Activated T-cell treated with anti-CD3 and anti-CD28 coated beads for 24 hours (primary cell): Measurements from ENCODE around the gene SMAD6.

ENCODE experiments used
- DNase-seq: peaks from one replicate; pipeline ENCODE4 v3.0.0-alpha.2; 2020; ENCODE audit warnings: low read depth

The SMAD6 gene

DNA sequence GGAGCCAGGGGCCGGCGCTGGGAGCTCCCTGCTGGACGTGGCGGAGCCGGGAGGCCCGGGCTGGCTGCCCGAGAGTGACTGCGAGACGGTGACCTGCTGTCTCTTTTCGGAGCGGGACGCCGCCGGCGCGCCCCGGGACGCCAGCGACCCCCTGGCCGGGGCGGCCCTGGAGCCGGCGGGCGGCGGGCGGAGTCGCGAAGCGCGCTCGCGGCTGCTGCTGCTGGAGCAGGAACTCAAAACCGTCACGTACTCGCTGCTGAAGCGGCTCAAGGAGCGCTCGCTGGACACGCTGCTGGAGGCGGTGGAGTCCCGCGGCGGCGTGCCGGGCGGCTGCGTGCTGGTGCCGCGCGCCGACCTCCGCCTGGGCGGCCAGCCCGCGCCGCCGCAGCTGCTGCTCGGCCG lies 1.5 kb downstream of the SMAD6 start:
- no peak for DNase-seq

DNA sequence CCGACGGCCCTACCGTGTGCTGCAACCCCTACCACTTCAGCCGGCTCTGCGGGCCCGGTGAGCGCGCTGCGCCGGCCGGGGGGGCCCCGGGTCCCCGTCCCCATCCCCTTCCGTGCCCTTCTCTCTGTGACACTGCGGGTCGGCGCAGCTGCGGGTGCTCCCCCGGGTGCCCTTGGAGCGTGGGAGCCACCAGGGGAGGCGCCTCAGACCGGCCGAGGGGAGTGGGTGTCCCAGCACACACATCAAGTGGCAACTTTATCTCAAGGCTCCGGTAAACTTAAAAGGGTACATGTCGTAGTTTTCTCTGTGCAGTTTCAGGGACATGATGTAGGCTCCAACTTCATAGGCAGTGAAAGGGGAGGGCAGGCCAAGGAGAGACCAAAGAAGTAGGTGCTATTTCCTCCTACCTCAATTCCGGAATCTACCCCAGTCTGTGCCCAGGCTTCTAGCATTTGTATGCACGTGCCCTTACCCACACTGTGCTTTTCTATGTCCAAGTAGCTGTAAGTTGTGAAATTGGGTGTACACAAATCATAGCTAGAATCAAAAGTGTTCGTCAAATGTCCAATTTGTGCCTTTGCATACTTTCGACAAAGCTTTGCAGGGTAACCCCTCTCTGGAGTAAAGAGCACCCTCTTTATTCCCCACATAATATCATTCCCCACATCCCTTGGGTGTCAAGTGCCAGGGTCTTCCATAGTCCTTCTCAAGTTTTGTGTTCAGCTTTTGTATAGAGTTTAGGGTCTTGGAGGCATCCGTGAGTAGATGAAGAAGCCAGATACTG lies 2.2 kb downstream of the SMAD6 start:
- no peak for DNase-seq

DNA sequence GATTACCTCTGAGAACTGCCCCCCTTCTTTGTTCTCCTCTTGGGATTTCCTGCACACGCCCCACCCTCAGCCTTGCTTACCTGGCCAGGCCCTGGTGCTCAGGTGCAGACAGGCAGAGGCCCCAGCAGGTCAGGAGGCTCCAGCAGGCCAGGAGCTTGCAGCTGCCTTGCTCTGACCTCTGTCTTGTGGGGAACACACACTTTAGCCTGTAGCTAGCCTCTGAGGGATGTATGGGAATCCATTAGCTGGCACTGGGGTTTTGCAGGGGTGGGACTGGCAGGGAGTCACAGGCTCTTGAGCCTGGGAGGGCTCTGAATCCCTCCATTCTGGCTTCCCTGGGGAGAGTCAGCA lies 2.7 kb downstream of the SMAD6 start:
- DNase-seq, result no peak

DNA sequence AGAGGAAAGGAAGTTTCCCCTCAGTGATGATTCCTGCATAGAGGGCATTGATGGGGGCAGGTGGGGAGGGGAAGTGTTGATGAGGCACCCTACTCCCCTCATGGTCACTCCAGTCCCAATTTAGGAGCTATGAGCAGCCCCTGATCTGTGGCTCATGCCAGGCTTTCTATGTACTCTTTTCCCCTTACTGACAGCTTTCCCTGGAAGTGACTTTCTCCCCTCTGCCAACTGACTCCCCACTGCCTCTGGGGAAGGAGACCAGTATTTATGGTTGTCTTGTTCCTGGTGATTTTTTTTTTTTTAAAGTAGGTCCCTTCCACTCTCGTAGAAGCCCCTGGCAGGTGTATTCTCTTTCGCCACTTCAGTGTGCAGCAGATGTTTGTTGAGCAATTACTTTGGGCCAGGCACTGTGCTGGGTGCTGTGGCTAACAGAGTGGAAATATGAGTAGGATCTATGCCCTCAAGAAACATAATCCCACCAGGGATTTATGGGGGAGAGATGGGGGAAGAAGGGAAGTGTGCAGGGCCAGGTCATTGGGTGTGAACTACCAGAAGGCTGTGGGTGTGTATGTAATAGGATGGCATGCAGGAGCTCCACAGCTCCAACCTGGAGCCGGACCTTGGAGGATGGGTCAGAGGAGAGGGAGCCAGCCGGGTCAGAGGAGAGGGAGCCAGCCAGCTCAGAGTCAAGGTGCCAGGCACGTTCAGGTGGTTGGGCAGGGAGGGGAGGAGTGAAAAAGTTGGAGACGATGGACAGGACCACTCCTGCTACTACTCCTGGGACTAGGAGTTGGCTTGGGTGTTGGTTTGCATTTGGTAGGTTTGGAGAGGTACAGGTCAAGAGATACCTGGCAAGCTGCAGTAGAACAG lies 3.5 kb downstream of the SMAD6 start:
- no peak for DNase-seq

DNA sequence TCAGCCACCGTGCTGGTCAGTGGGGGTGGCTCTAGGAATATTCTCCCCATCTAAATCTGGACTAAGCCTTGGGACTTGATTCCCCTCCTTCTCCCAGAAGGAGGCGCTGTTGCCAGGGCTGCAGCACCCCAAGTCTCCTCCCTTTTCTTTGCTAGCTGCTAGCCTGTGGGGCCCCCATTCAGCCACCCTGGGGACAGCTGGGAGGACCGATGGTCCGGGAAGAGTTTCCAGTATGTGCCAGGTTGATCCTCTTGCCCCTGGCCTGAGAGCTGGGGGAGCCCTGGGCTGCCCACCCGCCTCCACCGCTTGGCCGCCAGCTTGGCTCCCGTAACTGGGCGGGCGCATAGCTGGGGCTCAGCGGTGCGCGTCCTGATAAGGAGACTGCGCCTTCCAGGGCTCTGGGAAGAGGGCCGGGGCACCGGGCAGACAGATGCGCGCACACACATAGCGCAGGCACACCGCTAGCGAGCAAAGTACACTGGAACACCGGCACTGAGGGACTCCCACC lies 4.2 kb downstream of the SMAD6 start:
- no peak for DNase-seq

DNA sequence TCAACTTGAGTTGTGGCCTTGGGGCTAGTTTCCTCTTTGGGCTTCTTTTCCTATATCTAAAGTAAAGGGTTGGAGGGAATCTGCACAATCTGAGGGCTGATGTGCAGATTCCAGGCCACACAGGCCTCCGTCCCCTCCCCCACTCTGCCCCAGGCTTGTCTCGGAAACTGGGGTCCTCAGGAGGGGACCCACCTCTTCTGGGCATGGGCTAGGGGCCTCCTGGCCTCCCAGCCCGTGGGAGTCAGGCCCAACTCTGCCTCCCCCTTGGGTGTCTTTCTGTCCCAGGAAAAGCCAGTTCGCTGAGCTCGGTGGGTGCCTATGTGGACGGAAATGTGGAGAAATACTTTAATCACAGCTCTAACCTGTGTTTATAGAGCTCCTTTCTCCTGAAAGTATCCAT lies 4.8 kb downstream of the SMAD6 start:
- no peak for DNase-seq

DNA sequence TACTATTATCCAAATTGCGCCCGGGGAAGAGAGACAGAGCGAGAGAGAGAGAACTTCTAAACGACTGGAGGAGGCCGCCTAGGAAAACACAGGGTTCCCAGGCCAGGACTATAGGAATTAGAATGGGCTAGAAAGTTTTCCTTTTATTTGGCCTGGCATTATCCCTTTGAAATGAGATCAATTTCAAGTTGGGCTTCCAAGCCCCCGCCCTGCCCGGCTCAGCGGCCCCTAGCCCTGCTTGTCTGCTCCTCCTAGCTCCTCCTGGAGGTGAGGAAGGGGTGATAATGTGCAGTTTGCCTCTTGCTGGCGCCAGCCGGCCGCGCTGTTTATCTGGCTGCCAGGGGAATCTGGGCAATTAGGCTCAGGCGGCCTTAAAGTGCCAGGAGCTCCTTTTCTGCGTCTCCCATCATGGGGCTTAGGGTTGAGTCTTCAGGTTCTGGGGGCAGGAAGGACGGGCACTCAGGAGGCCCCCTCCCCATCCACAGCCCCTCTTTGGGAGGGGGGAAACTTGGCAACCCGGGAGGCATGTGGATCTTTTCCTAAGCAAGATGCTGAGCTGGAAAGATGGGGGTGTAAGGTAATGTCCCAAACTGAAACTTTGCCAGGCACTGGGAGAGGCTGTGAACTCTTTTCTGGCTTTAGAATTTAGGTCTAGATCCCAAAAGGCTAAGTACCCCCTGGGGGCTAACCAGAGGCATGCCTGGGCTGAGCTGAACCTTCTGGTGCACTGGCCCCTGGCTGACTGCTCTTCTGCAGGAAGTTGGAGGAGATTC lies 5.5 kb downstream of the SMAD6 start:
- no peak for DNase-seq

DNA sequence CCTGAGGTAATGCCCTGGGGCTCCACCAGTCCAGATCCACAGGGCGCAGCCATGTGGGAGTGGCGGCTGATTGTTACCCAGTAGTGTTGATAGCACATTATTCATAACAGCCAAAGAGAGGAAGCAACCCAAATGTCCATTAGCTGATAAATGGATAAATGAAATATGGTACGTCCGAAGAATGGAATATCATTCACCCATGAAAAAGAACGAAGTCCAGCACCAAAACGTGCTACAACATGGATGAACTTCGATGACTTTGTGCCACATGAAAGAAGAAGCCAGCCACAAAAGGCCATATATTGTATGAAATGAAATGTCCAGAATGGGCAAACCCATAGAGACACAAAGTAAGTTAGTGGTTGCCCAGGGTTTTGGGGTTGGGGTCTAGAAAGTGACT lies 6.4 kb downstream of the SMAD6 start:
- DNase-seq, result no peak

DNA sequence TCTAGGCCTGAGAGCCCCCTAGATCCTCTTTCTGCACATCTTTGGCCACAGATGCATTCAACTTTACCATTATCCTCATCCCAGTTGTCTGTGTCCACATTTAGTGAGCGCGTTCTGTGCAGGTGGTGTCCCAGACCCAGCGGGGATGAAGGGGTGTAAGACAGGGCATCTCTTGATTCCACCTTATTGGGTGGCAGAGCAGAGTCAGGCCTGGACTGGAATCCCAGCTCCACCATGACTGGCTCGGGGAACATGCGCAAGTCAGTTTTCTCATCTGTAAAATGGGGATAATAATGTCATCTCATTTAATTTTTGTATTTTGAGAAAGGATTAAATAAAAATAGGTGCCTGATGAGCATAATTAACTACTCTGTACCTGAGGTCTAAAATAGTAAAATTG lies 7.8 kb downstream of the SMAD6 start:
- no peak for DNase-seq

DNA sequence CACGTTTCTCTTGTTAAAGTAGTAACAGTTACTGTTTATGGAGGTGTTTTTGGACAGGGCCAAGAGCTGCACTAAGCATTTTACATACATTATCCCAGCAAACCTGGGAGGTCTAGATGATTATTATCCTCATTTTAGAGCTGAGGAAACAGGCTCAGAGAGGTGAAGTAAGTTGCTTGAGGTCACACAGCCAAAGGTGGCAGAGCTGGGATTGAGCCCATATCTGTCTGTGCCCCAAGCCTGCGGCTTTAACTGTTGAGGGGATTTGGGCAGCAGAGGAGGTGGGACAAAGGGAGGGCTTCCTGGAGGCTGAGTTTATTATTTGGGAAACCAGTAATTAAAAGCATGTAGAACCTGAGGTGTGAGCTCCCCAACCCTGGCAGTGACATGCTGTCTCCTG lies 9.2 kb downstream of the SMAD6 start:
- DNase-seq, result no peak

DNA sequence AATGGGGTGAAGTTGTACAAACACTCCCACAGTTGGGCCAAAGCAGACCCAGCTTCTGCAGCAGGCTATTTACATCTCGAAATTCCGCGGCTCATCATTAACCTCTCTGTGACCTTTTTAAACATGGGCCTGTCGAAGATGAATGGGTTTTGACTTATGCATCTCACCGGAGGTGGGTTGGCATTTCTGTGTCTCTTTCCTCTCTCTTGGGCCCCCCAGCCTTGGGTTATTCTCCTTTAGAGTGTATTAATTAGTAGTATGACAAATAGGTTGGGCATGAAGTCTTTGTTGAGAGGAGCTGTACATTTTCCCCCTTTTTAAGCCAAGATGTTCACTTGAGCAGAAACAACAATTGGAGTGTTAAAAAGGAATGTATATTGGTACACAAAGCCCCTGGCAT lies 9.8 kb downstream of the SMAD6 start:
- no peak for DNase-seq

DNA sequence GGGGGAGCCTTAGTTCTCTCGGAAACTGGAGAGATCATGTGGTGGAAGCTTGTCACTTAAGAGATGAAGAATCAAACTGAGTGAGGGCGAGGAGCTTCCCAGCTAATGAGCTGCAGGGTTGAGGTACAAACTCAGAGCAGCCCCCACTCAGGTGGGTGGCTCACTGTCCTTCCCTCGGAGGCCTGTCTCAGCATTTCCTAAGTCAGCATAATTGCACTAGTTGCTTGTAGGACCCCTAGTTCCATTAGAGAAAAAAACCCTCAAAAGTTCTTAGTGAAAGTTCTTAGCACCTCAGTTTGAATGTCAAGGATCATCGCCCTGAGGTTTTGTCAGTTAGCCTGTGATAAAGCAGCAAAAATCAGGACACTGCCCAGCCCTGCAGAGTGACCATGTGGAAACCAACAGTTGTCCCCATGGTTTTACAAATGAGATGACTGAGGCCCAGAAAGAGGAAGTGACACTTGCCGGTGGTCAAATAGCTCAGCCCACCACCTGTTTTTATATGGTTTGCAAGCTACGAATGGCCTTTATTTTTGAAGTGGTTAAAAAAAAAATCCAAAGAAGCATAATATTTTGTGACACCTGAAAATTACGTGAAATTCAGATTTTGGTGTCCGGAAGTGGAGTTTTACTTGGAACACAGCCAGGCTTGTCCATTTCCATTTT lies 11.9 kb downstream of the SMAD6 start:
- DNase-seq, result no peak

DNA sequence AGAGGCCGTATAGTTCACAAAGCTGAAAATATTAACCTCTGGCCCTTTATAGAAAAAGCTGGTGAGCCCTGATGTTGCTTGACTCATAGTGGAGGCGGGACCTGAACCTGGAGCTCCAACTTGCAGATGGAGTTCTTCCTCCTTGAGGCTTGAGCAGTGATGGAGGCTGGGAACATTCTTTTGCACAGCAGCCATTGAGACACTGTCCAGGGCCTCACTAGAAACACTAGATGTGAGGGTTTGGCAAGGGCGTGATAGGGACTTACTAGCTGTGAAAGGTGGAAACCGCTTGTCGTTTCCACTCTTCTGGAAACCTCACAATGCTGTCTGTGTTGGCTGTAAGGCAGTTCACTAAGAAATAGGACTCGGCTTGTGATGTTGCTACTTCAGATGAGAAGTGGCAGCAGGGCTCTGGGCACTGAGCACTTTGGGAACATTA lies 12.5 kb downstream of the SMAD6 start:
- DNase-seq, result no peak

DNA sequence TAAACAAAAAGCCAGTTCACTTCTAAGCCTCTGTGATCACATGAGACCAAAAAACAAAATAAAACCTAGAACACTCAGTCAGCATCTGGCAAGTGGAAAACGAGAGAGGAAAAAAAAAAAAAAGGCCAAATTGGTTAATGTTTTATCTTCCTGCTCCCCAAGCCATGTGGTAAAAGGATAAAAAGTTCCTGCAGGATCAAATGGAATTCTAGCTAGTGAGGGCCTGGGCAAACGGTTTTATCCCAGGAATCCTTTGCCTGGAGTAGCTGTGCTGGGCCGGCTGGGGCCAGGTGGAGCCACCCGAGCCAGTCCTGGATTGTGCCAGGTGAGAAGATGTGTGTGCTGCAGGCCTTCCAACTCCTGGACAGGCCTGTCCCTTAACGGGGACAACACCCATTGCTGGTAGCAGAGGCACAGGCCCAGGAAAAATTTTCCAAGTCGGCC lies 13.2 kb downstream of the SMAD6 start:
- DNase-seq, result no peak

DNA sequence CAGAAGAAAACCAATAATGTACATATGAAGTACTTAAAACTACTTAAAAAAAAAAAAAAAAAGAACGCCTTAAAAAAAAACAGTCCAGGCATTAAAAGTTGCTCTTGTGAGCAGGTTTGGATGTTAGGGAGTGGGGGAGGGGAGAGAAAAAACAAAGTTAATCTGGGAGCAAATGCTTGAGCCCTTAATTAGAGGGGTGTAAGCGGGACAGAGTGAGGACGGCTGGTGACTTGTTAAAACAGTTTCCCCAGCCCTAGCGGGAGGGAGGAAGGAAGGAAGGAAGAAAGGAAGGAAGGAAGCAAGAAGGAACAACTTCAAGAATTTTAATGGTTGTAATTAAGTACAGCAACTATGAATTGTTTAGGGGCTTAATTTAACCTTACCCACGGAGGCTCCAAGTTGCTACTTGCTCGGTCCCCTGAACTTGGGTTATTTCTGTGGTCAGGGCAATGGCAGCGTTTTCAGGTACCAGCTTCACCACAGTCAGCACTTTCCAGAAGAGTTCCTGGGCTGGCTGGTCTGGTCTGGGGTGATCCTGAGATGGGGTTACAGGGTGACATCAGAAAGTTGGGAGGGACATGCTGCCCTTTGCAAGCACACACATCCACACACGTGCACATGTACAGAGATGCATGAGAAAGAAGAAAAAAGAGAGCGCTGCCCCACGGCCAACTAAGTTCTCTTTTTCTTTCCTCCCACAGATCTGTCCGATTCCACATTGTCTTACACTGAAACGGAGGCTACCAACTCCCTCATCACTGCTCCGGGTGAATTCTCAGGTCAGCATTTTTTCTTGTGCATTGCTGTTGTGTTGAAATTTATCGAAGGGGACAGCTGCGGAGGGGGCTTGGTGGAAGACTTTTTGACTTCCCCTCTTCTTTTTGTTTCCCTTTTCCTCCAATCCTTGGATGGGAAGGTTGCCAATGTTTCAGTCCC lies 14.0 kb downstream of the SMAD6 start:
- no peak for DNase-seq

DNA sequence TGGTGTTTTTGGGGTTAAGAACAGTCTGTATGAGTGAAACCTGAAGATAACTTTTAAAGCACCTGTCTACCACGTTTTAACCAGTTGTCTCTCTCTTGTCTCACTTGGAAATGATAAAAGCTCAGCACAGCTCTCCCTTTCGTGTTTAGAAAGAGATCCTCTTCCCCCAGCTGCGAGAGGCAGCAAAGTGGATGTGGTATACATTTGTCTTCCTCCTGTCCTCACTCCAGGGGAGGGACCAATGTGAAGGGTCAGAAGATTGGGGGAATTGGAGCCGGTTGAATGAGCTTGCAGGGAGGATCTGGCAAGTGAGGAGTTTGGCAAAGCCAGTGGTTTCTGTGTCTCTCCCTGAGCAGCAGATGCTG lies 14.6 kb downstream of the SMAD6 start:
- DNase-seq, result no peak

DNA sequence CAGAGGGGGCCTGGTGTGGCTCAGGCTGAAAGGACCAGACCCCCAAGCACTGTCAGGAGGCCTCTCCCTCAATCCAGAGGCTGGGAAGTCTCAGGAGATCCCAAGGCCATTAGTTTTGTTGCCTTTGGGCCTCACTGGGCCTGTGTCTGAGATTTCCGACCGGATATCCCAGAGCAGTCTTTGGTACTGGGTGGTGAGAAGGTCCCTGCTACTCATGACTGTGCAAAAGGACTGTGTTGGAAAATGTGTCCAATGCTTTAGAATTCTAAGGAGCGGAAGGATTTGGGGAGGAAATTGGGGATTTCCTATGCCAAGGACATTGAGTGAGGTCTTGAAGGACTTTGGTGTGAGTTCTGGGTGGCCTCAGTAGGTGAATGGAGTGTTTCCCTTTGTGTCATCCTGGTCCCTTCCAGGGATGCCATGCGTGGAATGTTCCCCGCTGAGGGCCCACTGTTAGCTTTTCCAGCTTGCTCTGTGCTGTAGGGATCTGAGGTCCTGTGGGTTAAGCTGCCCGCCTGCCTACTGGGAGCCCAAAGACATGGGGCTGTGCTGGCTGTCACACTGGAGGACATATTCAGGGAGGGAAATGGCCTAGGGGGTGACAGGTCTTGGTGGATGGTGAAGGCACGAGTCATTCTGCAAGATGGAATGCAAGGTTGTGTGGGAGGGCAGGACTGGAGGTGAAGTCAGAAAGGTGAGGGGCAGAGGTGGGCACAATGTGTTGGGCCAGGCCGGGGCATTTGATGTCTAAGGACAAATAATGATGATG lies 16.4 kb downstream of the SMAD6 start:
- no peak for DNase-seq

DNA sequence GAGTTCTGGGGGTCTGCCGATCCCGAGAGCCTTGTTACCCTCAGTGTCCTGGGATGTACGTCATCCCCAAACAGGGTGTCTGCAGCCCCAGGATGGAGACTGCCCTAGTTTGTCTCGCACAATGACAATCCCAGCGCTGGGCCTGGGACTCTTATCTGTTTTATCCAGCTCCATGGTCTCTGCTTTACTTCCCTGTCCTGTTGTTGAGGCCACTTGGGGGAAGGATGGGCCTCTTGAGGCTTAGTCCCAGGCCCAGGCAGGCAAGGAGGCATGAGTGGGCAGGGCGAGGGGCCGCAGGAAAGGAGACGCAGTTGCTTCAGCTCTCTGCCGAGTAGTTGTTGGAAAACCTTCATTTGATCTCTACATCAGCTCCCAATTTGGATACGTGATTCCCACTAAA lies 17.4 kb downstream of the SMAD6 start:
- no peak for DNase-seq

DNA sequence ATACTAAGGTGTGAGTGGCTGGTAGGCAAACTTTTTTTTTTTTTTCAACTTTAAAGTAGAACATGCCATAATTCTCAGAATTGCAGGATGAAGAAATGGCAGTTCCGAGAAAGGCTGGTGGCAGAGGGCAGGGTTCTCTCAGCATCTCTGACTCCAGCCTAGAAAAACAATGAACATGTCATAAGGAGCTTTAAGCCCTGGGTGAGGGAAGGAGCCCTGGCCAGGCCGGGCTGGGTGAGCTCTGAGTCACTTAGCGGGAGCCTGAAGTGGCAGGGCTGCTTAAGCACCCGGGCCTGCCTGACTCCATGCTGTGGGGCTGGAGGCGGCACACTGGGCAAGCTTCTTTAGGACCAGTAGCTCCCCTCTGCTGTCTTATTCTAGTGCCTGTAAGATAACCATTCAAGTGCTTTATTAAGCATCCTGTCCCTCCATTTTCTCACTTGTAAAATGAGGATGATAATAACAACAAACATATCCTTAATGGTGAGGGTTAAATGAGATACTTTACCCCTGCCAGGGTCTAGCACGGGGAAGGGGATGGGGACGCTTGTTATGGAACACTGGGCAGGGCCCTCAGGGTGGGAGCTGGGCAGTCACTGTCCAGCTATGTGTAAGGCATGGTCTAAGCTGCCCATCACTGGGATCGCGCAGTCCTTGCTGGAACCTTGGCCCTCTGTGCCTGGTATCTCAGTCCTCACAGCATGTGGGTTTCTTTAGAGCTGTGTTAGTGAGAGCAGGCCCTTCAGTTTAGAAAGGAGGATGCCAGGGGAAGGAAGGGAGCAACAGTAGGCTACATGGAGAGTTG lies 18.4 kb downstream of the SMAD6 start:
- no peak for DNase-seq
